SHP77 (cell line): ENCODE data around the gene LARGE2.
A peak's percentile ranks its signal among the peaks of the same experiment; 100 is the strongest.

Source experiments
- DNase-seq, 2 experiments: peaks; one replicate each; lab custom pipeline; 2025; lab: John Stamatoyannopoulos, UW

The LARGE2 gene

DNA sequence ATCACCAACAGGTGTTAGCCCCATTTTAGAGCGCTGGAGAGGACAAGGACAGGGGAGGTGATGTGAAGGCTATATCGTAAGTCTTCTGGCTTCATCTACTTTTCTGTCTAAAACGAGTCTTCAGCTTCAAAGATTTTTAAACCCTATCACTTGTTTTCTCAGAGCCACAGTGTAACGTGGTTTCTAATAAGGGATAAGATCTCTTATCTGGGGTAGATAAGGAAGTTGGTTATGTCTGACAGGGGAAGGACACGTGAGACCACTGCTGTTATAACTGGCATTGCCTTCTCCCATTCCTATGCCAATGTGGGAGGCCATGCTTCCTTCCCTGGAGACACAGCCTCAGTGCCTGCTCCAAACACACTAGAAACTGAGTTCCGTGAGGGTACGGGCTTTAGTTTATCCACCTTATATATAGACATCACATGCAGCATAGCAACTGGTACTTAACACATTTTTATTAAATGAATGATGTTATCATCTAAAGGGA, 39.3 kb downstream of the LARGE2 start:
- no peak for DNase-seq

- peak; percentile 67 to 74 for DNase-seq
These were observed 42.5 kb downstream of the LARGE2 start for GRCh38 chr11:45964911-45965389.

DNA sequence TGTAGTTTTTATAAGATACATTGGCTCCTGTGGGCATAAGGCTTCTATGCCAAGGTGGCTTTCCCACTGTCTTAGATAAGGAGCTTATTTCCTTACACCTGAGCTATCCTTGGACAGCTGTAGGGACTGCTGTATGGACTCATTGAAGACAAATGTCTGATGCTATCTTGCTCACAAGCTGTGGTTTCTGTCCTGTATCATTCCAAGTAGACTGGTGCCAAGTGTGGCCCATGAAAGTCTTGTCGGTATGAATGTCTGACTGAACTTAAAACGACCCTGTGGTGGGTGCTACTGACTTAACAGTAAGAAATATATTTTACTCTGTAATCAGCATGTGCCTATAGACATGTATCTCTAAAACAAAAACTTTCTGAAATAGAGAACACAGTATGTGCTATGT, 45.0 kb downstream of the LARGE2 start:
- no peak for DNase-seq

GRCh38 chr11:45968901-45969300, 46.4 kb downstream of the LARGE2 start:
- DNase-seq, result no peak

- no peak for DNase-seq
These were observed 51.1 kb downstream of the LARGE2 start for GRCh38 chr11:45973601-45974000.

DNA sequence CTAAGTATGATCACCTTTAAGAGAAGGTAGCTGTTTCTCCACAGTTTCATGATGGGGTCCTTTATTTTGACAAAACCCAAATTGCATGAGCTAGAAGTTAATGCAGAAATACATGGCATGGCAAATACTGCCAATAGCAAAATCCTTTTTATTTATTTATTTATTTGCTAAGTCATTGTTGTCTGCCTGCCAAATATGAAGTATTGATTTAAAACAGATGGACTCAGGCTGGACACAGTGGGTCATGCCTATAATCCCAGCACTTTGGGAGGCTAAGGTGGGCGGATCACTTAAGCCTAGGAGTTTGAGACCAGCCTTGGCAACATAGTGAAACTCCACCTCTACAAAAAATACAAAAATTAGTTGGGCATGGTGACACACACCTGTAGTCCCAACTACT, 52.4 kb downstream of the LARGE2 start:
- DNase-seq, result no peak
